HG02642 (cell line): ENCODE data around the gene TVP23C.

ENCODE experiments used
- ATAC-seq: cut with Tn5 transposase; IDR thresholded peaks from one replicate; pipeline ENCODE4 v1.9.1; 2021; ENCODE audit warnings: mild to moderate bottlenecking; ENCODE audit not compliant: unreplicated experiment, poor library complexity

Gene TVP23C

GRCh38 chr17:15467592-15467991 is 95.7 kb downstream of the TVP23C start, which contains the start of gene CDRT4:
TSS of gene CDRT4 (minus strand) at chr17:15467621. CDS start at chr17:15440238, 27,383 bp downstream.
- ATAC-seq: no peak

- no peak for ATAC-seq
These were observed 97.2 kb downstream of the TVP23C start for GRCh38 chr17:15466131-15466530.

GRCh38 chr17:15465045-15465701 is 98.1 kb downstream of the TVP23C start:
- ATAC-seq: no peak

- no peak for ATAC-seq
These were observed 98.9 kb downstream of the TVP23C start for GRCh38 chr17:15464231-15464985.

GRCh38 chr17:15462976-15463772 is 100.1 kb downstream of the TVP23C start:
- no peak for ATAC-seq

- ATAC-seq: no peak
These were observed 105.6 kb downstream of the TVP23C start for GRCh38 chr17:15457723-15458094.

- no peak for ATAC-seq
These were observed 106.1 kb downstream of the TVP23C start for GRCh38 chr17:15456972-15457722.

DNA sequence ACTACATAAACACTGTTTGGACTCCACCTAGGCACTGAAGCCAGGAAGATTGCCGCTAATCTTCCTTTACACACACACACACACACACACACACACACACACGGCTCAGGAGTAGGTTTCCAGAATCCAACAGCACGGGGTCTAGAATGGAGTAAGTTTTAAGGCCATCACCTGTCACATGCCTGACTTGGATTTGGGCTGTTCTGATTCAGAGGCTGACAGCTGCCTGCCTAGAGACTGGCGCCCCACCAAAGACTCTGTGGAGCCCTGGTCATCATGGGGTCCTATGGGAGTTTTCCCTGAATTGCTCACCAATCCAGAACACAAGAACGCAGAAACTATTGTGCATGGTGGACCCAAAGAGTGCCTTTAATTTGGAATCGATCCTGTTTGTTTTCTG is 106.8 kb downstream of the TVP23C start:
- no peak for ATAC-seq

GRCh38 chr17:15454346-15454745 is 108.9 kb downstream of the TVP23C start:
- ATAC-seq: no peak

DNA sequence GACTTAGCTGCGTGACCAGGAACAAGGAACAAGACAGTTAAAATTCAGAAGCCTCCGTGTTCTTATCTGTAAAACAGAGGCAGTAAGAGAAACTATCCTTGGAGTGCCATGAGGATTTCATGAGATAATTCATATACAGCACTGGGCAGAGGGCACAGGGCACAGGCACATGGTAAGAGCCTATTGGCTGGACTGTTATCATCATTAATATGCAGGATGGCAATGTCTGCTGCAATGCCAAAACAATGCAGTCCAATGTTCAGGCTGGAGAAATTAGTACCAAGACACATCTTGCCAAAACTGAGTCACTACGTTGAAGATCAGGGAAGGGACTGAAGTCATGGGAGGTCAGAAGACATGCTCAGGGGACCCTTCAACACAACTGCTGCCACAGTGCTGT is 109.5 kb downstream of the TVP23C start:
- no peak for ATAC-seq

- no peak for ATAC-seq
These were observed 110.0 kb downstream of the TVP23C start for GRCh38 chr17:15453246-15453645.

- ATAC-seq: no peak
These were observed 110.5 kb downstream of the TVP23C start for GRCh38 chr17:15452746-15453145.
